ES-I3 (cell line): ENCODE measurements around the gene NRXN3.
"Not testable (repeated sequence)": the region's sequence is repeated elsewhere in the genome, so short reads cannot be mapped to it uniquely, and the experiment has no call there.

Experiments
- H3K36me3 ChIP-seq: 2 replicates; pipeline ENCODE4 v1.6.1; 2013; ENCODE audit warnings: mild to moderate bottlenecking, low read length, control low read depth, moderate library complexity; ENCODE audit not compliant: insufficient read depth
- H3K4me1 ChIP-seq: 2 replicates; pipeline ENCODE4 v1.6.1; 2013; ENCODE audit warnings: mild to moderate bottlenecking, control low read depth, low read length; ENCODE audit not compliant: insufficient read depth
- H3K9ac ChIP-seq: 2 replicates; pipeline ENCODE4 v1.6.1; 2013; ENCODE audit warnings: low read depth, mild to moderate bottlenecking, low read length, moderate library complexity
- H3K9me3 ChIP-seq: 2 replicates; pipeline ENCODE4 v1.6.1; 2013; ENCODE audit warnings: mild to moderate bottlenecking, low read length, moderate library complexity; ENCODE audit not compliant: control insufficient read depth, insufficient read depth

NRXN3 gene

DNA sequence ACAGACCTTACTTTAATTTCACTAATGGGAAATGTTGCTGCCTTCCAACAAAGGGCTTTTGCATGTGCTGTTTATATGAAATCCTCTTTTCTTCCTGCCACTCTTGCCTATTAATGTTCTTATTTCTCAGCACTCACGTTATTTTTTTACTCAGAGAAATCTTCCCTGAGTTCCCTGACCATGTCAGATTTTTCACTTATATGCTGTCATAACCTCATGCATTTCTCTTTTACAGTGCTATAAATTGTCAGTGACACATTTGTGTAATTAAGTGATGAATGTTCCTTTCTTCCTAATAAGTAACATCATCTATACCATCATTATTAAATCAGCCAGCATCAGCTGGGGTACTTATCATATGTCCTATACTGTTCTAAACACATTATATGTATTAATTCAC is 1597.1 kb downstream of the NRXN3 start:
- no peak overlapping the region for H3K9ac ChIP-seq
- H3K4me1 ChIP-seq: no peaks in the 10 kb centered on the region
- peaks cover 6% of the 10 kb centered on the region; the same call in 1 of the 2 replicates for H3K9me3 ChIP-seq
- H3K36me3 ChIP-seq: no peaks in the 10 kb centered on the region

DNA sequence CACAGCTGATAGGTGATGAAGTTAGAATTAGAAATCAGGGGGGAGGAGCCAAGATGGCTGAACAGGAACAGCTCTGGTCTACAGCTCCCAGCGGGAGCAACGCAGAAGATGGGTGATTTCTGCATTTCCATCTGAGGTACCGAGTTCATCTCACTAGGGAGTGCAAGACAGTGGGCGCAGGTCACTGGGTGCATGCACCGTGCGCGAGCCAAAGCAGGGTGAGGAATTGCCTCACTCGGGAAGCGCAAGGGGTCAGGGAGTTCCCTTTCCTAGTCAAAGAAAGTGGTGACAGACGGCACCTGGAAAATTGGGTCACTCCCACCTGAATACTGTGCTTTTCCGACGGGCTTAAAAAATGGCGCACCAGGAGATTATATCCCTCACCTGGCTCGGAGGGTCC is 1597.5 kb downstream of the NRXN3 start:
- H3K9ac ChIP-seq, H3K9me3 ChIP-seq, H3K4me1 ChIP-seq, H3K36me3 ChIP-seq: not testable (repeated sequence)

DNA sequence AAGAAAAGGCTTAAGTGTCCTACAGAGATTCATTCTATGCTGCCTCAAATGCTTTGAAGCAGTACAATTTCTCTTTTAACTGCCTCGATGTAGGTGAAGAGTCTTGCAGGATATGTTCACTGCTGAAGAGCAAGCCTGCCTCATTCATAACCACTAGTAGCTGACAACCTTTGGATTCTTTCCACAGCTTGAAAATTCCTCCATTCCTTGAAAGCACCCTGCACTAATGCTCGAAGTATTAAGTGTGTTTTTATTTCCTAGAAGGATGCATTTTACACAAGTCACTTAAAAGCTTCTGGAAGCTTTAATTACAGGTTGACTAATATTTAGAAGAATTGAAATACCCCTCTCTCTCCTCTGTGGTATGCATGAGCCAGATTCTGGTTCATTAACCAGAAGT is 1611.7 kb downstream of the NRXN3 start:
- Histone ChIP-seq H3K36me3 (no peaks in the 10 kb centered on the region), H3K9me3 (no peaks in the 10 kb centered on the region), H3K4me1 (no peaks in the 10 kb centered on the region), H3K9ac (no peak overlapping the region)

DNA sequence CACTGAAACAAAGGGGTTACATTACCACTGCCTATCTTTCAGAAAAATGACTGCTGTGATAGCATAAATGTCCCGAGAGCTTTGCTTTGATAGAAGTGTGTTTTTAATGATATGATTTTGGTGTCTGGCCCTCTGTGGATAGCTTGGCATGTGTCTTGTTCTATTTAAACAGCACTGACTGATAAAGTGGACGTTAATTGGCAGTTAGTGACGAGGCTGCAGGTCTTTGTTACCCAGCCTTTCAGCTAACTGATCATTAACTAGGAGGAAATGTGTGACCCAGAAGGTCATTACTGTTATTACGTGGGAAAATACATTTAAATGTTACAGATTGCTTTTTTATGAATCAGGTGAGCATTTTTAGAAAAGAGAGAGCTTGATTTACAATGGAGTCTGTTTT is 1612.9 kb downstream of the NRXN3 start:
- Histone ChIP-seq H3K4me1 (no peaks in the 10 kb centered on the region), H3K36me3 (no peaks in the 10 kb centered on the region), H3K9ac (no peak overlapping the region), H3K9me3 (no peaks in the 10 kb centered on the region)

DNA sequence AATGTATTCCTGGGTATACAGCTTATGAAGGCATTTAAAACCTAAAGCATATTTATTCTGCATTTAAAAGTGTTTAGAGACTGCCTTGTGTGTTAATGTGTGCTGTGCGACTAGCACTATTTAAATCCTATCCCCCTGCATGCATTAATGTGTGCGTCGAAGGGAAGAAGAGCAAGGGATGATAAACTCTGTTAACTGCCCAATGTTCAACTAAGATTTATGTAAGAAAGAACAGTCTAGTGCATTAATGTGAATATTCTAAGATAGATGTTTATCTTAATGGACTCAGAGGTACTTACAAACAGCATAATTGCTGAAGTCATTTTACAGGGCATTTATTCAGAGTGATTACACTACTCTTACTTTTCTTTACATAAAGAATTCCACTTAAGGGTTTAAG is 1616.3 kb downstream of the NRXN3 start:
- Histone ChIP-seq H3K4me1 (no peaks in the 10 kb centered on the region), H3K9me3 (no peaks in the 10 kb centered on the region), H3K9ac (no peak overlapping the region), H3K36me3 (no peaks in the 10 kb centered on the region)

DNA sequence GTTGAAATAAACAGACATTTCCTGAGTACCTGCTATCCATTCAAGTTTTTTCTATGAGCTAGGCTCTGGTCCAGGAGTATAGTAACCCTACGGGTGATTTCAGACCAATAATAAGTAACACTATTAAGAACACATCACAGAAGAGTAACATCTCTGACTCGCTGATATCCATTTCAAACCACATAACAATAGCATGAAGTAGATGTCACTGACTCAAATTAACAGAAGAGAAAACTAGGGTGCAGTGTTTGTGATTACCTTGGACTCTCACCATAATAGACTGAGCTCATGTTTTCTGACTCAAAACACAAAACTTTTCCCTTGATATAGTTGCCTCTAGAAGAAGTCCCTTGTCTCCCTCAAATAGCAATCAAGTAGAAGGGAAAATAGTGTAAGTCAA is 1618.2 kb downstream of the NRXN3 start:
- H3K9me3 ChIP-seq: no peaks in the 10 kb centered on the region
- no peaks in the 10 kb centered on the region for H3K36me3 ChIP-seq
- H3K4me1 ChIP-seq: no peaks in the 10 kb centered on the region
- no peak overlapping the region for H3K9ac ChIP-seq

DNA sequence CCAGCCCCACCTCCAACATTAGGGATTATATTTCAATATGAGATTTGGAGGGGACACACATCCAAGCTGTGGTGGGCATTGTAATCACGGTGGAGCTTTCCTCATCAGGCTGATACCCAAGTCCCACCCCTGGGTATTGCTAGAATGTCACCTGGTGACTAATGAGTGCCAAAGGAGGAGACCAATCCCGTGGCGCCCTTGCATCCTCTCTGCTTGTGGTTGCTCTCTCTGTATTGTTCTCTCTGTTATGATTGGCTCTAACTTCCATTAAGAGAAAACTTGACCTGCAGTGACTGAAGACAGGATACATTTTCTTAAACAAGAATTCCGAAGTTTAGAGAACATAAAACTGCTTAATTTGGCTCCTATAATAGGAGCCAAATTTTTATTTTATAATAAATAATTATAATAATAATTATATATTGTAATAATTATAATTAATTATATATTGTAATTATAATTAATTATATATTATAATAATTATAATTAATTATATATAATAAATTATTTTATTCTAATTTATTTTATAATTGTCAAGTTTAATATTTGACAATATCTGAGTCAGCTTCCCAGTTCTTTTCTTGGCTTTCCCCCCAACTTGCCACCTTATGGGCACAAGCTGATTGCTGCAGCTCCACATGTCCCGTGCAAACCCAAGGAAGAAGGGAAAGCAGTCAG is 1621.0 kb downstream of the NRXN3 start:
- no peak overlapping the region for H3K9ac ChIP-seq
- H3K36me3 ChIP-seq: no peaks in the 10 kb centered on the region
- H3K9me3 ChIP-seq: no peaks in the 10 kb centered on the region
- H3K4me1 ChIP-seq: no peaks in the 10 kb centered on the region

DNA sequence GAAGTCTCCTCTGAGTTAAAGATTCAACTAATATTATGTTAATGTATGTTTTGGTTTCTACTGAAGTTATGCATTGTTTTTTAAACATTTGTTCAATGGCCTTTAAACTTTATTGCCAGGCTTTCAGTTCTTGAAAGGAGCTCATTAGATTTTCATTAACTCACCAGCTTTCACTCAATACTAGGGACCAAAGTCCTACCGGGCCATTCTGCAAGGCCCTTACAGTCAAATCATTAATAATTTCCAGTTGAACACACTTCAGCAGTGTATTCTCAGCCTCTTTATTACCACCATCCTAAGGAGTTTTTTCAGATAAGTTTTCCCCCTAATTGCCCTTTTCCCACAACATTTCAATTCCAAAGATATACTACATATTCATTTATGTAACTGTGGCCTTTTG is 1631.9 kb downstream of the NRXN3 start:
- no peaks in the 10 kb centered on the region for H3K9me3 ChIP-seq
- no peak overlapping the region for H3K9ac ChIP-seq
- H3K4me1 ChIP-seq: no peaks in the 10 kb centered on the region
- no peaks in the 10 kb centered on the region for H3K36me3 ChIP-seq

DNA sequence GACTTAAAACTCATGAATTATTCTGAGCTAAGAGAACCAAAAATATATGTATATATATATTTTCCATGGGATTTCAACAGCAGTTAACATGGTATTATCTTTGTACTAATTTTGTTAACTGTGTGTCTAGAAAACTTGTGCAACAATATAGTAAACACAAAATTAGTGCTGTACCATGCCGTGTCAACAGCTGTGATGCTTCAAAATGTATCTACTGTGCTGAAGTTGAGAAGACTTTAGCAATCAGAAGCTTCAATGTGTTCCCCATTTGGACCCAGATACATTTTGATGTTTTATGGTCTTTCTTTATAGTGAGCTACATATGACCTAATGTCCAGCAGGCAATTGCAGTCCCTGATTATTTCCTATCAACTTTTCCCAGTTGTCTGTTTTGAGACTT is 1635.5 kb downstream of the NRXN3 start:
- Histone ChIP-seq H3K9ac (no peak overlapping the region), H3K4me1 (no peaks in the 10 kb centered on the region), H3K36me3 (no peaks in the 10 kb centered on the region), H3K9me3 (no peaks in the 10 kb centered on the region)

DNA sequence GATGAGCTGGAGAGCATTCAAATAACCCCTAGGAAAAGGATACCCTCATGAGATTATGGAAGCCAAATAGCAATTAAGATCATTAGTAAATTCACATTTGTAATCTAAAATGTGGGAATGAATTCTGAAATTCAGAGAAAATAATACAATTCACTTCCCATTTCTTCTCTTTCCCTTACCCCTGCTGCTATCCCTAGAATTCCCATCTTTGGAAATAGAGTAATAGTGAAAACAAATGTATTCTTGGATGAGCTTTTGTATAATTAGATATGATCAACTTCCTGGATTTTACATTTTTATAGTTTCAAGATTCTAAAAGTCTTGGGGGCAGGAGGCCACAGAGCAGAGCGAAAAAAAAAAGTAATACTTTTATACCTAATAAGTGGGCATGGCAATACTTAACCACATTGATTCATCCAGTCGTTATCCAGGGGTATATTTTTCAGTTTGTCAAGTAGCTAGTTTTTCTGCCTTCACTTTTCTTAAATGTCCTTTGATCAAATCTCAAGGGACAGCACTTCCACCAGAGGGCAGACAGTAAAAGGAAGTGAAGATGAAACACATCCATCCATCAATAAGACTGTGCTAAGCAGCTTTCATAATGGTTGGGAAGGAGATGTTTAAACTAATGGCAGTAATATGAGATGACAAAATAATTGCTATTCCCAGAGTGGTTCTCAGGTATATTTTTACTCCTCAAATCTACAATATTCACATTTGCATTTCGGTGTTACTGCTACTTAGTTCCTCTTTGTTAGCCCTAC is 1639.9 kb downstream of the NRXN3 start:
- Histone ChIP-seq H3K9ac (no peak overlapping the region), H3K4me1 (no peaks in the 10 kb centered on the region), H3K9me3 (no peaks in the 10 kb centered on the region), H3K36me3 (no peaks in the 10 kb centered on the region)

DNA sequence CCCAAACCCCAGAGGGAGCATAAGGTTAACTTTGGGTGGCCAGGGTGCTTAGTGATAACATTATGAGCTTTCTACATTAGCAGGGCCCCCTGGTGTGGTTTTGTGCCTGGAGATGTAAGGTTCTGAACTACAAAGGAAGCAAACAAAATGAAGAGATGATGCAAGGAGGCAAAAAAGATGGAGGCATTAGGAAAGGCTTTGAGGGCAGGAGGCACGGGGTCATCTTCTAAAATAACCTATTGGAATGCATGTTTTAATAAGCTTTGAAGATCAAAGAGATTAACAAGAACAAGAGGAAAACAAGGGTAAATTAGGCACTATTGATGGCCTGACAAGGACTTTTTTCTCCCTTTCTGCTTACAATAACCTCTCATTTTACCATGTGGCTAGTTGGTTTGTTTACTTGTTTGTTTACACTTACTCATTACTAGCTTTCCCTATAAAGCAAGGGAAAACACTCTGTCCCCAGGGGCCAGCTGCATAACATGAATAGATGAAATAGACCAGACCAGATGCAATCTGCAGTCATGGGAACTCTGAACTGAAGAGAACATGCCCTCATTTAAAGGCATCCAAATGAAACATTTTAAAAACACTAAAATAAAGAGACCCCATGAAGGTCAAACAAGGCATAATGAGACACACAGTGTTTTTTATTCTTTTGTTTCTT is 1650.8 kb downstream of the NRXN3 start:
- Histone ChIP-seq H3K9ac (no peak overlapping the region), H3K9me3 (no peaks in the 10 kb centered on the region), H3K4me1 (peaks cover 29% of the 10 kb centered on the region), H3K36me3 (no peaks in the 10 kb centered on the region)

DNA sequence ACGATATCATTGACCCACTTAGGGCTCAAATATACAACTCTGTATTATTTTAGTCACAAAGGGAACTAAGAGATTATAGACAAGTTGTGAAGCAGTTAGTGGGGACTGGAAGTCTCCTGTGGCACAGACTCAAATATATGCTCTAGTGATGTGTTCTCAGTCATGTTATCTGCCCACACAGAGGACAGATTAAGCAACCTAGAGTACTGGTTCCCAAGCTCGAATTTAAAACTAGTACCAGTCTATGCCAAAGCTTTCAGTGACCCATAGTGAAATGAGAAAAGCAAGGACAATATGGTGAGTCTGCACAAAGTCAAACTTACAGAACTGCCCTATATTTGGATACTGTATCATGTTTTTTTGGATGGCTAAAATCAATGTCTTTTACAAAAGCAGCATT is 1651.9 kb downstream of the NRXN3 start:
- Histone ChIP-seq H3K9ac (no peak overlapping the region), H3K4me1 (peaks cover 29% of the 10 kb centered on the region), H3K9me3 (no peaks in the 10 kb centered on the region), H3K36me3 (no peaks in the 10 kb centered on the region)

DNA sequence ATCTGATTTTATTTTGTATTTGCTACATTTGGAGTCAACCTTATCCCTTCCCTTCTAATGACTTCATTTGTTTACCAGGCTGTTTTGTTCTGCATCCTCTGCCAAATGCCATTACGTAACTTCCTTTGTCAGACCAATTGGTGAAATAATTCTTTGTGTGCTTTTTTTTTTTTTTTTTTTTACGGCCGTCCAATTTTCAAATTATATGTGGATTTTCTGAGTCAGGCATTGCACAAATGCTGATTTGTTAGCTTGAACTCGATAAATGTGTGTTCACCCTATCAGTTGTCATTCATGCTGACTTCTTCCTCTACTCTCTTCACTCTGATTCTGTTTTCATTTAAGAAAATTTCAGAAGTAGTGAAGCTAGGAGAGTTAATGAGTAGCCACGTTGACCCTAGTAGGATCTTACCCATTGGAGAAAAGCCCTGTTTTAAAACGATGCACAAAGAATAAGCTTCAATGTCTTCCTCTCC is 1654.9 kb downstream of the NRXN3 start:
- H3K9me3 ChIP-seq: no peaks in the 10 kb centered on the region
- H3K9ac ChIP-seq: no peak overlapping the region
- no peaks in the 10 kb centered on the region for H3K36me3 ChIP-seq
- H3K4me1 ChIP-seq: peaks cover 29% of the 10 kb centered on the region

DNA sequence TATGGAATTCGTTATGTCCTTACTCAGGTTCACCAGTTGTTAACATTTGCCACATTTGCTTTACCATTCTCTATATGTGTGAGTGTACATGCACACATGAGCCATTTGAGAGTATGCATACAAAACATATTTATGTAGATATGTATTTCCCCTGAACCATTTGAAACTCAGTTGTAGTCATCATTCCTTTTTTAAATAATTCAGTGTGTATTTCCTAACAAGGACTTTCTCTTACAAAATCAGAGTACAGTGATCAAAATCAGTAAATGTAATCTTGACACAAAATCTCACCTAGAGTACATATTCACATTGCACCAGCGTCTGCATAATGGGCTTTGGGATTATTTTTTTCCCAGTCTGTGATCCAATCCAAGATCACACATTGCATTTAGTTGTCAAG is 1656.2 kb downstream of the NRXN3 start:
- Histone ChIP-seq H3K36me3 (no peaks in the 10 kb centered on the region), H3K4me1 (peaks cover 19% of the 10 kb centered on the region; the same call in 1 of the 2 replicates)

More for the DNA sequence above, 1656.2 kb downstream of the NRXN3 start:
- Histone ChIP-seq H3K9ac (no peak overlapping the region), H3K9me3 (no peaks in the 10 kb centered on the region)
